ENCODE measurements around the gene UGT1A8.

DNA sequence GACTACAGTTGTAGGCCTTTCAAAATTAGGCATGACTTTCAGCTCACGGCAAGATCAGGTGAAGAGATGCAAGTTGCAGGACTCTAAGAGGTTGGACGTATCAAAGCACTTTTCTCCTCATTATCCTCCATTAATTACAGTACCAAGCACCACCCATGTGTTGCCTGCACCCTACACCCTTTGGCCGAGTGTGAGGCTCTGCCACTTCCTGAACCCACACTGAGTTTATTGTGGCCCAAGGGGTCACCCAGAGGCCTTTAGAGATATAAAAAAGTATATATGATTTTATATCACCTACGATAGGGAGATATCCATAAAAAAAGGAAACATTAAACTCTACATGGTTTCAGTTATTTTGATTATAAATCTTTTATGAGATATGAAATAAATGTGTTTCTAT, 2.8 kb downstream of the UGT1A8 start:
- no peak for TF ChIP-seq POLR2AphosphoS5 (IDR thresholded peaks at IDR 0.05)
- no peak for TF ChIP-seq POLR2A (IDR thresholded peaks at IDR 0.05)
- TF ChIP-seq, protein P1, sequence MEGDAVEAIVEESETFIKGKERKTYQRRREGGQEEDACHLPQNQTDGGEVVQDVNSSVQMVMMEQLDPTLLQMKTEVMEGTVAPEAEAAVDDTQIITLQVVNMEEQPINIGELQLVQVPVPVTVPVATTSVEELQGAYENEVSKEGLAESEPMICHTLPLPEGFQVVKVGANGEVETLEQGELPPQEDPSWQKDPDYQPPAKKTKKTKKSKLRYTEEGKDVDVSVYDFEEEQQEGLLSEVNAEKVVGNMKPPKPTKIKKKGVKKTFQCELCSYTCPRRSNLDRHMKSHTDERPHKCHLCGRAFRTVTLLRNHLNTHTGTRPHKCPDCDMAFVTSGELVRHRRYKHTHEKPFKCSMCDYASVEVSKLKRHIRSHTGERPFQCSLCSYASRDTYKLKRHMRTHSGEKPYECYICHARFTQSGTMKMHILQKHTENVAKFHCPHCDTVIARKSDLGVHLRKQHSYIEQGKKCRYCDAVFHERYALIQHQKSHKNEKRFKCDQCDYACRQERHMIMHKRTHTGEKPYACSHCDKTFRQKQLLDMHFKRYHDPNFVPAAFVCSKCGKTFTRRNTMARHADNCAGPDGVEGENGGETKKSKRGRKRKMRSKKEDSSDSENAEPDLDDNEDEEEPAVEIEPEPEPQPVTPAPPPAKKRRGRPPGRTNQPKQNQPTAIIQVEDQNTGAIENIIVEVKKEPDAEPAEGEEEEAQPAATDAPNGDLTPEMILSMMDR (IDR thresholded peaks at IDR 0.05) = no peak

Data from sigmoid colon (tissue), 4 donors.